GM10266 (cell line): ENCODE results near the gene HDAC4.

Experiments
- DNase-seq: peaks from one replicate; pipeline ENCODE4 v3.0.0; 2012; ENCODE audit errors: extremely low spot score
- TF ChIP-seq, protein P1 (sequence below): IDR thresholded peaks from 2 replicates; pipeline ENCODE4 v1.5.1; 2012; ENCODE audit warnings: mild to moderate bottlenecking, low read depth; ENCODE audit not compliant: control insufficient read depth, insufficient read depth; ENCODE audit errors: missing control alignments

Gene HDAC4

GRCh38 chr2:239121600-239122012 is 279.2 kb downstream of the HDAC4 start:
- no peak for DNase-seq

GRCh38 chr2:239120664-239121063 is 280.2 kb downstream of the HDAC4 start:
- DNase-seq: no peak
- TF ChIP-seq, protein P1, sequence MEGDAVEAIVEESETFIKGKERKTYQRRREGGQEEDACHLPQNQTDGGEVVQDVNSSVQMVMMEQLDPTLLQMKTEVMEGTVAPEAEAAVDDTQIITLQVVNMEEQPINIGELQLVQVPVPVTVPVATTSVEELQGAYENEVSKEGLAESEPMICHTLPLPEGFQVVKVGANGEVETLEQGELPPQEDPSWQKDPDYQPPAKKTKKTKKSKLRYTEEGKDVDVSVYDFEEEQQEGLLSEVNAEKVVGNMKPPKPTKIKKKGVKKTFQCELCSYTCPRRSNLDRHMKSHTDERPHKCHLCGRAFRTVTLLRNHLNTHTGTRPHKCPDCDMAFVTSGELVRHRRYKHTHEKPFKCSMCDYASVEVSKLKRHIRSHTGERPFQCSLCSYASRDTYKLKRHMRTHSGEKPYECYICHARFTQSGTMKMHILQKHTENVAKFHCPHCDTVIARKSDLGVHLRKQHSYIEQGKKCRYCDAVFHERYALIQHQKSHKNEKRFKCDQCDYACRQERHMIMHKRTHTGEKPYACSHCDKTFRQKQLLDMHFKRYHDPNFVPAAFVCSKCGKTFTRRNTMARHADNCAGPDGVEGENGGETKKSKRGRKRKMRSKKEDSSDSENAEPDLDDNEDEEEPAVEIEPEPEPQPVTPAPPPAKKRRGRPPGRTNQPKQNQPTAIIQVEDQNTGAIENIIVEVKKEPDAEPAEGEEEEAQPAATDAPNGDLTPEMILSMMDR: no peak

More at GRCh38 chr2:239121600-239122012, 279.2 kb downstream of the HDAC4 start:
- TF ChIP-seq, protein P1: no peak

GRCh38 chr2:239119346-239120126 is 281.3 kb downstream of the HDAC4 start:
- TF ChIP-seq, protein P1: no peak
- DNase-seq: no peak

GRCh38 chr2:239118675-239119211 is 282.1 kb downstream of the HDAC4 start:
- TF ChIP-seq, protein P1: no peak
- no peak for DNase-seq

DNA sequence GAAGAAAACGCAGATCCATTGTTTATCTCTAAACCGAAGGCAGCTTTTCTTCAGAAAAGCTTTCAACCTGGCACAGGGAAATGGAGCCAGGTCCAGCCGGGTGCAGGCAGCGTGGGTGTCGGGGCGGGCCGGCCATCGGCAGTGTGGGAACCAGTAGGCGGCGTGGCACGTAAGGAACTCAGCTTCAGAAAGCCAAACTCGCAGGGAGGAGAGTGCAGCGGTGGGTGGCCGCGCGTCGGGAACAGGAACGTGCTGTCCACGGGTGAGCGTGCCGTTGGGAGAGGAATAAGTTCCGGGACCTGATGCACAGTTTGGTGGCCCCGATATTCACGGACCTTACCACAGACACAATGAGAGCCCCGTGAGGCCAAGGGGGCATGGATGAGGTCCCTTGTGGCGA is 282.6 kb downstream of the HDAC4 start:
- TF ChIP-seq, protein P1: no peak
- DNase-seq: no peak

DNA sequence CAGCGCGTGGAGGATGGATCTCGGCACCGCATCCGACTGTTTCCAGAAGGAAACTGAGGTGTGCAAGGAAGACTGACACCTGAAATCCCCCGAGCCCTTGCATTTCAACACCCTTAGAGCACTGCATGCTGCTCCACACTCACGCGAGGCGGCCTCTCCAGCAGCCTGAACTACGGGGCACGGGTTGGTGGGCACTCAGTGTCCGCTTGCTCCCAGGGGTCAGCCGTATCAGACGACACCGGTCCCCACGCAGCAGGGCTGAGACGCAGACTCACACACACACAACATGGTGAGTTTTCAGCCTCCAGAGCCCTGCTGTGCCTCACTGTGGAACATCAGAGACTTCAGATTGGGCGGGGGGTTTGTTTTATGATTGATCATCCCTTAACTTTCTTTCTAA is 283.0 kb downstream of the HDAC4 start:
- no peak for DNase-seq
- TF ChIP-seq, protein P1: no peak
